GM12801 (cell line): ENCODE data around the gene RMI2.

Experiments used
- CTCF ChIP-seq: IDR thresholded peaks from one replicate; pipeline ENCODE4 v1.5.1; 2011; ENCODE audit warnings: control low read depth; ENCODE audit not compliant: insufficient read length; ENCODE audit errors: extremely low read depth

Gene RMI2

GRCh38 chr16:11389083-11389482, 43.8 kb downstream of the RMI2 start:
- no peak for TF ChIP-seq CTCF

- no peak for TF ChIP-seq CTCF
These were observed 44.6 kb downstream of the RMI2 start for GRCh38 chr16:11389631-11390565.

GRCh38 chr16:11390573-11391495, 45.6 kb downstream of the RMI2 start:
- TF ChIP-seq CTCF = no peak

- no peak for TF ChIP-seq CTCF
These were observed 46.3 kb downstream of the RMI2 start for GRCh38 chr16:11391576-11391975.

GRCh38 chr16:11392041-11392581, 46.9 kb downstream of the RMI2 start:
- TF ChIP-seq CTCF = no peak

GRCh38 chr16:11393366-11393765, 48.1 kb downstream of the RMI2 start:
- no peak for TF ChIP-seq CTCF
